ENCODE measurements around the gene DNAH14. TPM values are rescaled to one million over a fixed set of nuclear protein-coding genes. Genes with fewer than 3 reads are reported as not detected.

Gene DNAH14
- total RNA-seq, 1 experiment from 2014 or later: 39.7 TPM

DNA sequence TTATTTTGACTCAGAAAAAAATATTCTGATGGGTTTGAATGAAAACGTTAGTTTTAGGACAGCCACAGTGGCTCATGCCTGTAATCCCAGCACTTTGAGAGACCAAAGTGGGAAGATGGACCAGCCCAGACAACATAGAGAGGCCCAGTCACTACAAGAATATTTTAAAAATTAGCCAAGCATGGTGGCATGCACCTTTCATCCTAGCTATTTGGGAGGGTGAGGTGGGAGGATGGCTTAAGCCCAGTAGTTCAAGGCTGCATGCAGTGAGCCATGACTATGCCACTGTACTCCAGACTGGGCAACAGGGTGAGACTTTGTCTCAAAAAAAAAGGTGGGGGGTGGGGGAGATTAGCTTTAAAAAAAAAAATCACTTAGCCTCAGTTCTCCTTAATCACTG lies 370.9 kb downstream of the DNAH14 start:
- no peak overlapping the region for H2BK120ac ChIP-seq (ENCODE audit: low read depth, low read length, poor library complexity, severe bottlenecking)
- H3K4me3 Mint-ChIP-seq: no peak overlapping the region

More for the DNA sequence above, 370.9 kb downstream of the DNAH14 start:
- Histone ChIP-seq H3K27ac (ENCODE audit: insufficient read length, low read depth, low read length) (no peak overlapping the region), H2BK5ac (ENCODE audit: insufficient read length, low read length) (no peak overlapping the region), H3K14ac (ENCODE audit: insufficient read depth, low read length) (no peak overlapping the region), H4K5ac (ENCODE audit: insufficient read length, low read depth, low read length) (no peak overlapping the region), H3K79me2 (ENCODE audit: insufficient read depth, low read length) (no peaks in the 10 kb centered on the region), H3K23ac (ENCODE audit: insufficient read length, low read depth, low read length) (no peak overlapping the region), H4K20me1 (ENCODE audit: control insufficient read depth, insufficient read depth, insufficient read length) (no peaks in the 10 kb centered on the region), H3T11ph (ENCODE audit: low read length) (no peak overlapping the region), H2BK12ac (ENCODE audit: insufficient read length, low read depth, low read length) (no peak overlapping the region), H2AK5ac (ENCODE audit: insufficient read length, low read length) (no peak overlapping the region), H3K27me3 (ENCODE audit: insufficient read depth, low read length) (no peaks in the 10 kb centered on the region), H3K56ac (ENCODE audit: insufficient read length, low read depth, low read length) (no peak overlapping the region), H3K23me2 (ENCODE audit: insufficient read length, low read depth, low read length, poor library complexity, severe bottlenecking) (no peaks in the 10 kb centered on the region), H3K4me2 (ENCODE audit: insufficient read depth, insufficient read length, low read length) (no peak overlapping the region), H3K4ac (ENCODE audit: low read depth, low read length) (no peak overlapping the region), H3K9me3 (ENCODE audit: control insufficient read depth, low read depth, low read length) (no peaks in the 10 kb centered on the region), H2BK15ac (ENCODE audit: low read depth, low read length) (no peak overlapping the region), H4K91ac (ENCODE audit: insufficient read length, low read depth, low read length) (no peak overlapping the region), H3K79me1 (ENCODE audit: insufficient read depth, low read depth, low read length, poor library complexity, severe bottlenecking) (no peaks in the 10 kb centered on the region), H2BK20ac (ENCODE audit: low read depth, low read length, poor library complexity, severe bottlenecking) (no peak overlapping the region), H4K8ac (replicated peaks; ENCODE audit: insufficient read length, low read depth, low read length) (no peak overlapping the region), H3K9ac (ENCODE audit: extremely low read depth, insufficient read length, low read length) (no peak overlapping the region), H3K4me1 (ENCODE audit: insufficient read depth, low read length) (no peaks in the 10 kb centered on the region), H2AFZ (ENCODE audit: low read length) (no peak overlapping the region), H3K18ac (ENCODE audit: insufficient read length, low read depth, low read length) (no peak overlapping the region)
- no peak for DNase-seq
- Mint-ChIP-seq H3K4me1 (no peaks in the 10 kb centered on the region), H3K27ac (no peak overlapping the region), H3K27me3 (ENCODE audit: low read depth) (no peaks in the 10 kb centered on the region; the same call in 1 of the 2 replicates), H3K36me3 (ENCODE audit: insufficient read depth in 1 of 3, low read depth in 3 of 3) (no peaks in the 10 kb centered on the region; a peak in 1 of 7 replicates), H3K9me3 (no peaks in the 10 kb centered on the region; a peak in 1 of 5 replicates)
- no CpG with 5 or more reads among the region's 1 CpG for WGBS (ENCODE audit: extremely low coverage, insufficient read length, low lambda C conversion rate)
- TF ChIP-seq, protein P1, sequence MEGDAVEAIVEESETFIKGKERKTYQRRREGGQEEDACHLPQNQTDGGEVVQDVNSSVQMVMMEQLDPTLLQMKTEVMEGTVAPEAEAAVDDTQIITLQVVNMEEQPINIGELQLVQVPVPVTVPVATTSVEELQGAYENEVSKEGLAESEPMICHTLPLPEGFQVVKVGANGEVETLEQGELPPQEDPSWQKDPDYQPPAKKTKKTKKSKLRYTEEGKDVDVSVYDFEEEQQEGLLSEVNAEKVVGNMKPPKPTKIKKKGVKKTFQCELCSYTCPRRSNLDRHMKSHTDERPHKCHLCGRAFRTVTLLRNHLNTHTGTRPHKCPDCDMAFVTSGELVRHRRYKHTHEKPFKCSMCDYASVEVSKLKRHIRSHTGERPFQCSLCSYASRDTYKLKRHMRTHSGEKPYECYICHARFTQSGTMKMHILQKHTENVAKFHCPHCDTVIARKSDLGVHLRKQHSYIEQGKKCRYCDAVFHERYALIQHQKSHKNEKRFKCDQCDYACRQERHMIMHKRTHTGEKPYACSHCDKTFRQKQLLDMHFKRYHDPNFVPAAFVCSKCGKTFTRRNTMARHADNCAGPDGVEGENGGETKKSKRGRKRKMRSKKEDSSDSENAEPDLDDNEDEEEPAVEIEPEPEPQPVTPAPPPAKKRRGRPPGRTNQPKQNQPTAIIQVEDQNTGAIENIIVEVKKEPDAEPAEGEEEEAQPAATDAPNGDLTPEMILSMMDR (conservative IDR thresholded peaks at IDR 0.05): no peak
